Panc1 (cell line): ENCODE results near the gene LACC1.

Experiments
- CTCF ChIP-seq: fragments of 450-650 bp; IDR thresholded peaks from 2 replicates; pipeline ENCODE4 v1.5.1; 2017; ENCODE audit warnings: mild to moderate bottlenecking
- SIN3A ChIP-seq: IDR thresholded peaks from 2 replicates; pipeline ENCODE4 v1.6.1; 2012; ENCODE audit warnings: low read depth, mild to moderate bottlenecking, low read length, moderate library complexity, borderline replicate concordance; ENCODE audit not compliant: insufficient read depth
- TCF7L2 ChIP-seq: IDR thresholded peaks from 2 replicates; pipeline ENCODE4 v1.6.1; 2011; ENCODE audit warnings: mild to moderate bottlenecking, low read depth, low read length, inconsistent platforms
- TF ChIP-seq, protein P1 (sequence below), 2 experiments: IDR thresholded peaks; 2 replicates each; pipeline ENCODE4 v1.6.1; 2011 to 2012; ENCODE audit warnings: low read depth in 2 of 2, control low read depth in 1 of 2, low read length in 1 of 2, mild to moderate bottlenecking in 1 of 2, moderate library complexity in 1 of 2; ENCODE audit not compliant: insufficient read depth in 1 of 2

GRCh38 chr13:43916828-43917227, 37.1 kb downstream of the LACC1 start:
- TF ChIP-seq CTCF (no peak), TCF7L2 (no peak), SIN3A (no peak)
- TF ChIP-seq, protein P1, sequence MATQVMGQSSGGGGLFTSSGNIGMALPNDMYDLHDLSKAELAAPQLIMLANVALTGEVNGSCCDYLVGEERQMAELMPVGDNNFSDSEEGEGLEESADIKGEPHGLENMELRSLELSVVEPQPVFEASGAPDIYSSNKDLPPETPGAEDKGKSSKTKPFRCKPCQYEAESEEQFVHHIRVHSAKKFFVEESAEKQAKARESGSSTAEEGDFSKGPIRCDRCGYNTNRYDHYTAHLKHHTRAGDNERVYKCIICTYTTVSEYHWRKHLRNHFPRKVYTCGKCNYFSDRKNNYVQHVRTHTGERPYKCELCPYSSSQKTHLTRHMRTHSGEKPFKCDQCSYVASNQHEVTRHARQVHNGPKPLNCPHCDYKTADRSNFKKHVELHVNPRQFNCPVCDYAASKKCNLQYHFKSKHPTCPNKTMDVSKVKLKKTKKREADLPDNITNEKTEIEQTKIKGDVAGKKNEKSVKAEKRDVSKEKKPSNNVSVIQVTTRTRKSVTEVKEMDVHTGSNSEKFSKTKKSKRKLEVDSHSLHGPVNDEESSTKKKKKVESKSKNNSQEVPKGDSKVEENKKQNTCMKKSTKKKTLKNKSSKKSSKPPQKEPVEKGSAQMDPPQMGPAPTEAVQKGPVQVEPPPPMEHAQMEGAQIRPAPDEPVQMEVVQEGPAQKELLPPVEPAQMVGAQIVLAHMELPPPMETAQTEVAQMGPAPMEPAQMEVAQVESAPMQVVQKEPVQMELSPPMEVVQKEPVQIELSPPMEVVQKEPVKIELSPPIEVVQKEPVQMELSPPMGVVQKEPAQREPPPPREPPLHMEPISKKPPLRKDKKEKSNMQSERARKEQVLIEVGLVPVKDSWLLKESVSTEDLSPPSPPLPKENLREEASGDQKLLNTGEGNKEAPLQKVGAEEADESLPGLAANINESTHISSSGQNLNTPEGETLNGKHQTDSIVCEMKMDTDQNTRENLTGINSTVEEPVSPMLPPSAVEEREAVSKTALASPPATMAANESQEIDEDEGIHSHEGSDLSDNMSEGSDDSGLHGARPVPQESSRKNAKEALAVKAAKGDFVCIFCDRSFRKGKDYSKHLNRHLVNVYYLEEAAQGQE (IDR thresholded peaks at IDR 0.05; ENCODE audit: insufficient read depth in 1 of 2, low read depth in 2 of 2, low read length in 1 of 2): no peak
